Natural killer cell (primary cell): Measurements from ENCODE around the gene STAU1. TPM values are rescaled to one million over a fixed set of nuclear protein-coding genes. Genes with fewer than 3 reads are reported as not detected.
A peak's percentile ranks its signal among the peaks of the same experiment; 100 is the strongest.
"Not testable (repeated sequence)": the region's sequence is repeated elsewhere in the genome, so short reads cannot be mapped to it uniquely, and the experiment has no call there.

Source experiments
- ATAC-seq, 3 donors: fragments of 150-1000 bp in 2 of 3; fragments of 200-7000 bp in 1 of 3; cut with Tn5 transposase; 1 replicate in 1 of 3; 2 replicates in 2 of 3; pipeline ENCODE4 v1.10.0; 2021; ENCODE audit warnings: mild to moderate bottlenecking in 2 of 3, moderate library complexity in 2 of 3
- DNase-seq, 2 donors: peaks; one replicate each; pipeline versions ENCODE4 v3.0.0 to v3.0.0-alpha.2; 2013 to 2021; ENCODE audit warnings: mixed read lengths in 1 of 2
- H3K27ac ChIP-seq: one replicate; pipeline ENCODE4 v1.5.1; 2013; ENCODE audit warnings: mild to moderate bottlenecking, low read length
- H3K27me3 ChIP-seq: one replicate; pipeline ENCODE4 v1.6.1; 2013; ENCODE audit warnings: low read length; ENCODE audit not compliant: control insufficient read depth, insufficient read depth
- H3K36me3 ChIP-seq: one replicate; pipeline ENCODE4 v1.6.1; 2013; ENCODE audit warnings: low read length; ENCODE audit not compliant: control insufficient read depth, insufficient read depth
- H3K4me1 ChIP-seq: one replicate; pipeline ENCODE4 v1.6.1; 2013; ENCODE audit warnings: low read length; ENCODE audit not compliant: control insufficient read depth, insufficient read depth
- H3K4me3 ChIP-seq: one replicate; pipeline ENCODE4 v1.5.1; 2013; ENCODE audit warnings: low read length
- H3K9me3 ChIP-seq: one replicate; pipeline ENCODE4 v1.6.1; 2013; ENCODE audit warnings: low read length; ENCODE audit not compliant: control insufficient read depth, insufficient read depth
- H3K27ac Mint-ChIP-seq, 2 donors: one replicate each; pipeline ENCODE4 v1.8.0; 2022; ENCODE audit warnings: mild to moderate bottlenecking in 2 of 2, mixed read lengths in 2 of 2, moderate library complexity in 1 of 2
- H3K27me3 Mint-ChIP-seq, 2 donors: one replicate each; pipeline ENCODE4 v1.8.0; 2022; ENCODE audit warnings: low read depth in 2 of 2, mixed read lengths in 2 of 2
- H3K36me3 Mint-ChIP-seq: one replicate; pipeline ENCODE4 v1.8.0; 2022; ENCODE audit warnings: mixed read lengths
- H3K4me1 Mint-ChIP-seq, 2 donors: one replicate each; pipeline ENCODE4 v1.8.0; 2022; ENCODE audit warnings: mixed read lengths in 2 of 2
- H3K4me3 Mint-ChIP-seq: one replicate; pipeline ENCODE4 v1.8.0; 2022; ENCODE audit warnings: mild to moderate bottlenecking, moderate library complexity, mixed read lengths
- H3K9me3 Mint-ChIP-seq, 2 donors: one replicate each; pipeline ENCODE4 v1.8.0; 2022; ENCODE audit warnings: mixed read lengths in 2 of 2
- CTCF ChIP-seq: fragments of 200-600 bp; IDR thresholded peaks from one replicate; pipeline ENCODE4 v1.8.0; 2022; ENCODE audit warnings: antibody characterized with exemption
- WGBS: methylation state at CpG from one replicate; pipeline ENCODE4 v1.1.7; 2013; ENCODE audit warnings: missing lambda C conversion rate; ENCODE audit not compliant: insufficient coverage; 5-methylcytosine and 5-hydroxymethylcytosine counted together
- intact Hi-C: fragments of 100-400 bp; cut with micrococcal nuclease; formaldehyde crosslinking; loops from one replicate; pipeline ENCODE4 v1.14.2; 2022
- total RNA-seq, 4 donors: library from RNA; stranded (reverse); fragments of 120-200 nt in 1 of 4; gene quantifications; one replicate each; pipeline versions ENCODE4 v1.2.3 to v1.2.4, GENCODE V29; 2013 to 2022

The STAU1 gene
- total RNA-seq, 3 donors from 2014 or later (not counting 1 experiment from before 2014, with no cell fraction given): 47.3 to 54.9 (median 49.9) TPM

GRCh38 chr20:49219924-49220831 lies 32.0 kb upstream of the STAU1 start:
- Histone ChIP-seq H3K36me3 (peaks cover 27% of the 10 kb centered on the region), H3K4me1 (peaks cover 23% of the 10 kb centered on the region), H3K27me3 (no peaks in the 10 kb centered on the region), H3K4me3 (peak overlapping the region; percentile 91), H3K27ac (peak overlapping the region; percentile 96), H3K9me3 (no peaks in the 10 kb centered on the region)
- peak overlapping the region; percentile 94 to 96 for H3K27ac Mint-ChIP-seq
- peaks cover 27 to 32% of the 10 kb centered on the region in 2 donors for H3K4me1 Mint-ChIP-seq
- DNase-seq (no peak), ATAC-seq (no peak)
- no peaks in the 10 kb centered on the region for H3K27me3 Mint-ChIP-seq
- H3K36me3 Mint-ChIP-seq: peaks cover 7% of the 10 kb centered on the region
- TF ChIP-seq CTCF: no peak
- no peaks in the 10 kb centered on the region for H3K9me3 Mint-ChIP-seq
- intact Hi-C loops: loop anchor here (1.0 kb wide), 3 partner anchors 33 to 174 kb away; partner anchors contain the start of genes CSE1L and ZNFX1
- peak overlapping the region; percentile 96 for H3K4me3 Mint-ChIP-seq
- WGBS: 75% methylated on average over 25 of the region's 28 CpGs

DNA sequence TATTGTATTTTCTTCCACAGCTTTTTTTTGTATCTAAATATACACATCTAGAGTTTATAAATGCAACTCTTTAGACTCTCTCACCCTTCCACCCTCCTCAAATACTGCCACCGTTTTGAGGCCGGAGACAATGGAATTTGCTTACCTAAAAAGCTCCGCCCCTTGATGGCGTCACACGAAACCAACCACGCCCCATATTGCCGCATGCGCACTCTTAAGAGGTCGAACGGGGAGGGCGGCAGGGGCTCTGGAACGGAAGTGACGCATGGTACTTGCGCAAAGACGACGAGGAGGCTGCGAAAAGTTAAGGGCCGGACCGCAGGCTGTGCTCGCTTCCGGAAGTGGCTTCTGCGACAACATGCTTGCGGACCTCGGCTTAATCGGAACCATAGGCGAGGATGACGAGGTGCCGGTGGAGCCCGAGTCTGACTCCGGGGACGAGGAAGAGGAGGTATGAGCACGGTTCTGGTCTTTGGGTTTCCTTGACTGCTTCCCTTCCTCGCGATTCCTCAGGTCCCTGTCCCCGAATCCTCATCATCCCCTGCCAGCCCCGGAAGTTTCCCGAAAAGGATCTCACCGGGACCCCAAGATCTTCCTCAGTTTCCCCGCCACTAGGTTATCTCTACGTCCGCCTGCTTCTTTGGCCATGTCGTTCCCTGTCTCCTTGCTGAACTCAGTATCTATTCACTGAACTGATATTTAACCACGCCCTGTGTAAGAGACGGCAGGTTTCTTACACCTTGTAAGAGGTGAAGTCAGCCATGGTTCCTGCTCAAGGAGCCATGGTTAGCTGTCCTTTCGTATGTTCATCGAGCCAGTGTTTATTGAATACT lies 31.2 kb upstream of the STAU1 start, which contains the start of gene DDX27:
TSS of gene DDX27 (plus strand) at position 326 of the 833 bp plus-strand sequence. CDS start at position 359, 33 bp downstream.
- TF ChIP-seq CTCF: no peak
- Histone ChIP-seq H3K9me3 (no peaks in the 10 kb centered on the region), H3K4me3 (peak within 1 kb of the TSS; percentile 91), H3K27me3 (no peaks in the 10 kb centered on the region), H3K27ac (peak within 1 kb of the TSS; percentile 96), H3K36me3 (peaks cover 19% of the 10 kb centered on the region), H3K4me1 (peaks cover 23% of the 10 kb centered on the region)
- under 1% methylated on average over 46 of the region's 46 CpGs for WGBS
- peak; percentile 88 to 93 (median 92) for ATAC-seq
- Mint-ChIP-seq H3K27ac (peak within 1 kb of the TSS; percentile 94 to 96), H3K4me1 (peaks cover 27 to 32% of the 10 kb centered on the region in 2 donors), H3K27me3 (no peaks in the 10 kb centered on the region), H3K4me3 (peak within 1 kb of the TSS; percentile 96), H3K36me3 (no peaks in the 10 kb centered on the region), H3K9me3 (no peaks in the 10 kb centered on the region)
- intact Hi-C loops: loop anchor here (1.0 kb wide), 3 partner anchors 32 to 173 kb away; partner anchors contain the start of genes CSE1L and ZNFX1
- peak; percentile 97 to 100 for DNase-seq

DNA sequence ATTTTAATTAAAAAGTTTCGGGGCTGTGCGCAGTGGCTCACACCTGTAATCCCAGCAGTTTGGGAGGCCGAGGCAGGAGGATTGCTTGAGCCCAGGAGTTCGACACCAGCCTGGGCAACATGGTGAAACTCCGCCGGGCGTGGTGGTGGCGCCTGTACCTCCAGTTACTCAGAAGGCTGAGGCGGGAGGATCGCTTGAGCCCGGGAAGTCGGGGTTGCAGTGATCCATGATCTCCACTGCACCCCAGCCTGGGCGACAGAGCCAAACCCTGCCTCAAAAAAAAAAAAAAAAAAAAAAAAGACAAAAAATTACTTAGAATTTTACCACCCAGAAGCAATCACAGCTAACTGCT lies 30.6 kb upstream of the STAU1 start:
- H3K36me3 Mint-ChIP-seq, H3K4me3 Mint-ChIP-seq, H3K4me3 ChIP-seq, H3K27me3 Mint-ChIP-seq, H3K9me3 ChIP-seq, ATAC-seq, H3K9me3 Mint-ChIP-seq, H3K27me3 ChIP-seq: not testable (repeated sequence)
- intact Hi-C loops: loop anchor here (1.0 kb wide), 3 partner anchors 31 to 172 kb away; partner anchors contain the start of genes CSE1L and ZNFX1
- Mint-ChIP-seq H3K27ac (peak overlapping the region; percentile 94 to 96), H3K4me1 (peaks cover 27 to 32% of the 10 kb centered on the region in 2 donors)
- H3K4me1 ChIP-seq: peaks cover 23% of the 10 kb centered on the region
- peak in 1 of 2 donors; percentile 17 for DNase-seq
- H3K36me3 ChIP-seq: peaks cover 14% of the 10 kb centered on the region
- peak overlapping the region; percentile 46 for H3K27ac ChIP-seq
- 60% methylated on average over 13 of the region's 13 CpGs for WGBS
